CD14-positive monocyte (primary cell): ENCODE data around the gene ADK. TPM values are rescaled to one million over a fixed set of nuclear protein-coding genes. Genes with fewer than 3 reads are reported as not detected.
"Not testable (repeated sequence)": the region's sequence is repeated elsewhere in the genome, so short reads cannot be mapped to it uniquely, and the experiment has no call there.

Experiments
- DNase-seq, 3 donors: peaks; one replicate each; pipeline ENCODE4 v3.0.0-alpha.2; 2011 to 2022
- H2AFZ ChIP-seq: 2 replicates; pipeline ENCODE4 v1.6.0; 2012; ENCODE audit warnings: mild to moderate bottlenecking, low read depth, low read length, inconsistent platforms; ENCODE audit not compliant: insufficient read depth, poor library complexity, severe bottlenecking
- H3K27ac ChIP-seq, 2 donors: 1 replicate in 1 of 2; 2 replicates in 1 of 2; pipeline ENCODE4 v1.5.1; 2012 to 2013; ENCODE audit warnings: low read length in 2 of 2, control low read depth in 1 of 2, inconsistent platforms in 1 of 2, low read depth in 1 of 2, mild to moderate bottlenecking in 1 of 2
- H3K27me3 ChIP-seq, 2 donors: one replicate each; pipeline versions ENCODE4 v1.6.0 to v1.6.1; 2011 to 2013; ENCODE audit warnings: low read length in 2 of 2; ENCODE audit not compliant: control insufficient read depth in 2 of 2, insufficient read depth in 2 of 2
- H3K36me3 ChIP-seq, 2 donors: replicated peaks in 1 of 2; 1 replicate in 1 of 2; 2 replicates in 1 of 2; pipeline versions ENCODE4 v1.5.1 to v1.6.1; 2012 to 2013; ENCODE audit warnings: low read length in 2 of 2, control low read depth in 1 of 2, inconsistent platforms in 1 of 2, mild to moderate bottlenecking in 1 of 2; ENCODE audit not compliant: insufficient read depth in 2 of 2, control insufficient read depth in 1 of 2
- H3K4me1 ChIP-seq, 2 donors: 1 replicate in 1 of 2; 2 replicates in 1 of 2; pipeline versions ENCODE4 v1.5.1 to v1.6.1; 2012 to 2013; ENCODE audit warnings: low read length in 2 of 2, control low read depth in 1 of 2, inconsistent platforms in 1 of 2, mild to moderate bottlenecking in 1 of 2, moderate library complexity in 1 of 2; ENCODE audit not compliant: insufficient read depth in 2 of 2, control insufficient read depth in 1 of 2
- H3K4me2 ChIP-seq: replicated peaks from 2 replicates; pipeline ENCODE3; 2012; ENCODE audit warnings: low read length, moderate library complexity, mild to moderate bottlenecking; ENCODE audit not compliant: poor library complexity, severe bottlenecking; ENCODE audit errors: extremely low read depth
- H3K4me3 ChIP-seq, 3 experiments: fragments of 200-600 bp in 1 of 3; sonication (generic) in 1 of 3; replicated peaks in 1 of 3; 1 replicate in 2 of 3; 2 replicates in 1 of 3; pipeline ENCODE4 v1.5.1; 2011 to 2013; ENCODE audit warnings: low read length in 3 of 3, mild to moderate bottlenecking in 3 of 3, control low read depth in 2 of 3, low read depth in 2 of 3, inconsistent platforms in 1 of 3, moderate library complexity in 1 of 3
- H3K79me2 ChIP-seq: 2 replicates; pipeline ENCODE4 v1.6.0; 2012; ENCODE audit warnings: mild to moderate bottlenecking, control low read depth, inconsistent platforms, low read length, moderate library complexity; ENCODE audit not compliant: insufficient read depth
- H3K9ac ChIP-seq: 2 replicates; pipeline ENCODE4 v1.6.0; 2017; ENCODE audit warnings: low read length, mild to moderate bottlenecking; ENCODE audit not compliant: insufficient read depth, poor library complexity, severe bottlenecking
- H3K9me3 ChIP-seq, 2 donors: replicated peaks in 1 of 2; 1 replicate in 1 of 2; 2 replicates in 1 of 2; pipeline versions ENCODE4 v1.5.1 to v1.6.1; 2012 to 2013; ENCODE audit warnings: low read length in 2 of 2, control low read depth in 1 of 2; ENCODE audit not compliant: control insufficient read depth in 1 of 2, insufficient read depth in 1 of 2
- H4K20me1 ChIP-seq: 2 replicates; pipeline ENCODE4 v1.6.0; 2012; ENCODE audit warnings: mild to moderate bottlenecking, low read length, control low read depth, moderate library complexity; ENCODE audit not compliant: insufficient read depth
- H3K27ac Mint-ChIP-seq, 7 donors: one replicate each; pipeline ENCODE4 v1.8.0; 2020; ENCODE audit warnings: mild to moderate bottlenecking in 7 of 7, mixed read lengths in 7 of 7, moderate library complexity in 6 of 7, inconsistent platforms in 2 of 7
- H3K27me3 Mint-ChIP-seq, 3 donors: one replicate each; pipeline ENCODE4 v1.8.0; 2021 to 2022; ENCODE audit warnings: low read depth in 3 of 3, mild to moderate bottlenecking in 3 of 3, mixed read lengths in 3 of 3, moderate library complexity in 3 of 3, inconsistent platforms in 1 of 3
- H3K36me3 Mint-ChIP-seq, 2 donors: one replicate each; pipeline ENCODE4 v1.8.0; 2020; ENCODE audit warnings: mixed read lengths in 2 of 2, inconsistent platforms in 1 of 2, mild to moderate bottlenecking in 1 of 2
- H3K4me1 Mint-ChIP-seq: one replicate; pipeline ENCODE4 v1.8.0; 2020; ENCODE audit warnings: mild to moderate bottlenecking, mixed read lengths
- H3K4me3 Mint-ChIP-seq, 2 donors: one replicate each; pipeline ENCODE4 v1.8.0; 2020; ENCODE audit warnings: mild to moderate bottlenecking in 2 of 2, mixed read lengths in 2 of 2, moderate library complexity in 1 of 2
- H3K9me3 Mint-ChIP-seq, 7 donors: one replicate each; pipeline ENCODE4 v1.8.0; 2020 to 2022; ENCODE audit warnings: mixed read lengths in 7 of 7, mild to moderate bottlenecking in 6 of 7, moderate library complexity in 6 of 7, inconsistent platforms in 2 of 7
- CTCF ChIP-seq: fragments of 200-600 bp; IDR thresholded peaks from one replicate; pipeline ENCODE4 v1.8.0; 2022; ENCODE audit warnings: antibody characterized with exemption, mild to moderate bottlenecking
- WGBS: methylation state at CpG from one replicate; pipeline ENCODE4 v1.1.5; 2013; ENCODE audit warnings: missing lambda C conversion rate; ENCODE audit not compliant: insufficient coverage; 5-methylcytosine and 5-hydroxymethylcytosine counted together
- intact Hi-C, 2 donors: fragments of 100-400 bp; cut with micrococcal nuclease; formaldehyde crosslinking; loops; one replicate each; pipeline versions ENCODE4 v1.15.0 to v1.15.1; 2023
- polyA plus RNA-seq, 3 donors: library from polyadenylated mRNA; depleted of rRNA in 1 of 3; unstranded in 2 of 3; stranded (reverse) in 1 of 3; fragments of 300-500 nt in 2 of 3; fragments of >200 nt in 1 of 3; fragmentation: Illumina TruSeq in 2 of 3; gene quantifications; 1 replicate in 2 of 3; 2 replicates in 1 of 3; pipeline ENCODE4 v1.2.3, GENCODE V29; 2012 to 2021

The ADK gene
- polyA plus RNA-seq, 3 donors, result 6.4 to 38.2 (median 35.7) TPM

DNA sequence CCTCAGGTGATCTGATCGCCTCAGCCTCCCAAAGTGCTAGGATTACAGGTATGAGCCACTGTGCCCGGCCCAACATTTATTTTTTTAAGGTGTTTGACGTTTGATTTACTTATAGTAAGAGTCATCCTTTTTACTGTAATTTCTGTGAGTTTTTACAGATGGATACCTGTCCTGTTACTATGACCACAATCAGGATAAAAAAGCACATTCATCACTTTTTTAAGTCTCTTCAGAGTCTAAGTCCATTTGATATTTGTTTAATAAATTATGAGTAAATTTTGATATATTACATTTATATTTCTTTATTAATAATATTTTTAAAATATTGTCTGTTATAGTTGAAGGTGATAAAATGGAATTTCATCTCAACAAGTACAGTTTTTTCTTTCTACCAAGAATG, 374.9 kb downstream of the ADK start:
- no peaks in the 10 kb centered on the region for H3K9me3 ChIP-seq
- H2AFZ ChIP-seq, result no peak overlapping the region
- H3K9me3 Mint-ChIP-seq, result peaks cover 0 to 3% (median 0%) of the 10 kb centered on the region in 7 donors
- H3K27ac Mint-ChIP-seq, result no peak overlapping the region
- H3K4me2 ChIP-seq, result no peak overlapping the region
- H3K36me3 Mint-ChIP-seq, result peaks cover 7 to 19% of the 10 kb centered on the region in 2 donors
- H3K79me2 ChIP-seq, result no peaks in the 10 kb centered on the region
- no peaks in the 10 kb centered on the region for H3K4me1 ChIP-seq
- DNase-seq, result no peak
- H3K27ac ChIP-seq, result no peak overlapping the region
- H3K4me3 ChIP-seq, result no peak overlapping the region
- intact Hi-C loops, result no loop called here
- no peak for TF ChIP-seq CTCF
- H3K36me3 ChIP-seq, result peaks cover 0 to 6% of the 10 kb centered on the region in 2 donors
- no peaks in the 10 kb centered on the region for H3K27me3 Mint-ChIP-seq
- WGBS, result no CpG with 5 or more reads among the region's 3 CpGs
- peaks cover 9% of the 10 kb centered on the region for H3K4me1 Mint-ChIP-seq
- H3K4me3 Mint-ChIP-seq, result no peak overlapping the region
- no peaks in the 10 kb centered on the region for H4K20me1 ChIP-seq
- H3K9ac ChIP-seq, result no peak overlapping the region
- no peaks in the 10 kb centered on the region for H3K27me3 ChIP-seq

GRCh38 chr10:74527611-74528010, 376.6 kb downstream of the ADK start:
- H3K27ac ChIP-seq, H3K4me3 Mint-ChIP-seq, DNase-seq, H3K27me3 ChIP-seq, H4K20me1 ChIP-seq, H3K27me3 Mint-ChIP-seq, H3K79me2 ChIP-seq, H3K36me3 ChIP-seq, H3K9me3 Mint-ChIP-seq, H3K9ac ChIP-seq, H3K4me1 ChIP-seq, H3K4me2 ChIP-seq, H3K9me3 ChIP-seq, H3K4me1 Mint-ChIP-seq, H3K4me3 ChIP-seq, H3K27ac Mint-ChIP-seq, H2AFZ ChIP-seq, intact Hi-C loops: not testable (repeated sequence)
- H3K36me3 Mint-ChIP-seq, result peaks cover 7 to 20% of the 10 kb centered on the region in 2 donors
- WGBS, result 100% methylated on average over 3 of the region's 5 CpGs
